ENCODE results near the gene IFI27.

The IFI27 gene

DNA sequence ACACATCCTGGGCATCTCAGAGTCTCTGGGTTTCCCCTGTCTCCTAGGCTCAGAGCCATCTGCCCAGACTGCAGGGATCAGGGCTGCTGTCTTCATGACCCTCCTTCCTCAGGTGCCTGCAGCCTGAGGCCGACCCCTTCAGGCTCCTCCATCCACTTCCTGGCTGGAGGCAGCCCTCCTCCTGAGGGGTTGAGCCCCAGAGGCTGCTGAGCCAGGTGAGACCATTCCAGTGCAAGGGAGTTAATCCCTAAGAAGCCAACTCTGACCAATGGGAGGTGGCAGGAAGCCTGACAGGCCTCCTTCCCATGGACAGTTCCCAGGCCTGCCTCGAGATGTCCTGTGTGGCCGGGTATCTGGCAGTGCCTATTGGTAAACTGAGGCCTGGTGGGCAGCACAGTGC lies 55.2 kb downstream of the IFI27 start:
- Histone ChIP-seq H3K36me3 (replicated peaks; ENCODE audit: insufficient read depth, low read length) (no peaks in the 10 kb centered on the region), H3K9me2 (replicated peaks; ENCODE audit: insufficient read depth, low read length) (no peaks in the 10 kb centered on the region), H3K4me2 (ENCODE audit: low read depth, low read length) (no peak overlapping the region), H3K4me3 (ENCODE audit: low read length) (no peak overlapping the region), H3F3A (ENCODE audit: insufficient read depth, low read length) (no peaks in the 10 kb centered on the region), H2AFZ (ENCODE audit: low read length) (no peak overlapping the region), H4K20me1 (ENCODE audit: insufficient read depth, low read length) (no peaks in the 10 kb centered on the region), H3K27me3 (replicated peaks; ENCODE audit: insufficient read depth, low read length) (no peaks in the 10 kb centered on the region), H3K79me2 (ENCODE audit: low read length) (no peaks in the 10 kb centered on the region), H3K9me3 (replicated peaks; ENCODE audit: insufficient read depth, low read length) (no peaks in the 10 kb centered on the region), H3K27ac (ENCODE audit: low read length) (no peak overlapping the region), H3K4me1 (ENCODE audit: low read length) (peaks cover 2% of the 10 kb centered on the region; the same call in 1 of the 2 replicates), H3K9ac (ENCODE audit: low read length) (no peak overlapping the region)
- TF ChIP-seq EZH2phosphoT487 (IDR thresholded peaks at IDR 0.05; ENCODE audit: low read length) = no peak
- TF ChIP-seq, protein P1, sequence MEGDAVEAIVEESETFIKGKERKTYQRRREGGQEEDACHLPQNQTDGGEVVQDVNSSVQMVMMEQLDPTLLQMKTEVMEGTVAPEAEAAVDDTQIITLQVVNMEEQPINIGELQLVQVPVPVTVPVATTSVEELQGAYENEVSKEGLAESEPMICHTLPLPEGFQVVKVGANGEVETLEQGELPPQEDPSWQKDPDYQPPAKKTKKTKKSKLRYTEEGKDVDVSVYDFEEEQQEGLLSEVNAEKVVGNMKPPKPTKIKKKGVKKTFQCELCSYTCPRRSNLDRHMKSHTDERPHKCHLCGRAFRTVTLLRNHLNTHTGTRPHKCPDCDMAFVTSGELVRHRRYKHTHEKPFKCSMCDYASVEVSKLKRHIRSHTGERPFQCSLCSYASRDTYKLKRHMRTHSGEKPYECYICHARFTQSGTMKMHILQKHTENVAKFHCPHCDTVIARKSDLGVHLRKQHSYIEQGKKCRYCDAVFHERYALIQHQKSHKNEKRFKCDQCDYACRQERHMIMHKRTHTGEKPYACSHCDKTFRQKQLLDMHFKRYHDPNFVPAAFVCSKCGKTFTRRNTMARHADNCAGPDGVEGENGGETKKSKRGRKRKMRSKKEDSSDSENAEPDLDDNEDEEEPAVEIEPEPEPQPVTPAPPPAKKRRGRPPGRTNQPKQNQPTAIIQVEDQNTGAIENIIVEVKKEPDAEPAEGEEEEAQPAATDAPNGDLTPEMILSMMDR (IDR thresholded peaks at IDR 0.05; ENCODE audit: low read length) = no peak
- TF ChIP-seq EZH2 (optimal IDR thresholded peaks at IDR 0.05; ENCODE audit: low read depth, low read length) = no peak
- no peak for DNase-seq
